Subcutaneous abdominal adipose tissue (tissue), 5 donors: ENCODE results near the gene TTC38.
A peak's percentile ranks its signal among the peaks of the same experiment; 100 is the strongest.

ENCODE experiments used
- H3K27ac ChIP-seq: one replicate; pipeline ENCODE4 v1.7.0; 2013; ENCODE audit warnings: low read depth, mild to moderate bottlenecking, inconsistent platforms, low read length, moderate library complexity
- H3K27me3 ChIP-seq, 5 donors: one replicate each; pipeline ENCODE4 v1.7.0; 2013; ENCODE audit warnings: low read length in 5 of 5, inconsistent platforms in 1 of 5; ENCODE audit not compliant: control insufficient read depth in 5 of 5, insufficient read depth in 4 of 5
- H3K36me3 ChIP-seq, 5 donors: one replicate each; pipeline ENCODE4 v1.7.0; 2013; ENCODE audit warnings: low read length in 5 of 5; ENCODE audit not compliant: control insufficient read depth in 5 of 5, insufficient read depth in 5 of 5
- H3K4me1 ChIP-seq, 5 donors: one replicate each; pipeline ENCODE4 v1.7.0; 2013; ENCODE audit warnings: low read length in 5 of 5, mild to moderate bottlenecking in 3 of 5, moderate library complexity in 1 of 5; ENCODE audit not compliant: control insufficient read depth in 5 of 5, insufficient read depth in 5 of 5
- H3K4me3 ChIP-seq, 5 donors: one replicate each; pipeline ENCODE4 v1.7.0; 2013; ENCODE audit warnings: low read length in 5 of 5, low read depth in 1 of 5
- H3K9ac ChIP-seq, 5 donors: one replicate each; pipeline ENCODE4 v1.7.0; 2013; ENCODE audit warnings: low read length in 5 of 5, mild to moderate bottlenecking in 4 of 5, moderate library complexity in 3 of 5
- H3K9me3 ChIP-seq, 5 donors: one replicate each; pipeline ENCODE4 v1.7.0; 2013; ENCODE audit warnings: low read length in 5 of 5; ENCODE audit not compliant: control insufficient read depth in 5 of 5
- donor health status: healthy.
- donor health status: healthy.
- donor health status: healthy.
- donor health status: healthy.
- donor health status: healthy.

The TTC38 gene

DNA sequence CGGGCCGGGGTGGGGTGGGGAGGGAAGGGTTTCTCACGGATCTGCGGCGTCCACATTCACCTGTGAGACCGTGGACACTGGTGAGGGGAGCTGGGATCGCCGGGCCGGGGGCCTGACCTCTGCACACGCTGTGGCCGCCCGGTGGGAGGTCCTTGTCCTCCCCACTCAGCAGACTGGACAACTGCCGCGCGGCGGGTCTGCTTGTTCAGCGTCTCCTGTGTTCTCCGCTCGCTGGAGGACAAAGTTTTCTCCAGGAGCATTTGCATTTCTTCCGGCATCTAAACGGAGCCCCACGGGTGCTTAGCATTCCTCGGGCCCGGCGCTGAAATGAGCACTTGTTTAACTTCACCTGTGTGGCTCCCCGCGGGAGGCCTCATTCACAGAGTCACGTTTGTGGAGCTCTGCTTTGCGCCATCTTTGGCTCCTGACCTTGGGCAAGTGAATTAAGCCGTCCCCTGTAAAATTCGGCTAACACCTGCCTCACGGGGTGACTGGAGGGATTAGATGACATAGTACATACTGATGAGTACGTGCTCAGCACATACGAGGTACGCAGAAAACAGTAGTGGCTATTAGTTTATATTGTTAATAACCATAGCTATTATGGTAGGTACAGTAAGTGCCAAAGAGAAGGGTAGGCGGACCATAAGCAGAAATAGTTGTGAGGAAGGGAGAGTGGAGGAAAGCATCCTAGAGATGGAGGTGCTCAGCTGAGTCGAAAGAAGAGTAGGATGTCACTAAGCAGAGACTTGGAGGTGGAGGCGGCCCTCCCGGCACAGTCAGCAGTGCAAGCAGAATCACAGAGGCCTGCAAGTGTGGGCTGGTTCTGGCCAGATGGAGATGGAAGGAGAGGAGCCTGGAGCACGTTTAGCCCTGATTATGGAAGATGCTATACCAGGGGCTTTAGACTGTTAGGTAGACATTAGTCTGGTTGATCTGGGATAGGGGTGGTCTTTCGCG lies 68.6 kb downstream of the TTC38 start:
- H3K9ac ChIP-seq, result peak overlapping the region; percentile 68 to 98 (median 88)
- H3K4me1 ChIP-seq, result peaks cover 7 to 20% (median 17%) of the 10 kb centered on the region in 5 donors
- peak overlapping the region; percentile 87 to 100 (median 97) for H3K4me3 ChIP-seq
- no peaks in the 10 kb centered on the region for H3K9me3 ChIP-seq
- peak overlapping the region; percentile 89 for H3K27ac ChIP-seq
- peaks cover 9 to 36% (median 32%) of the 10 kb centered on the region in 5 donors for H3K36me3 ChIP-seq
- H3K27me3 ChIP-seq, result no peaks in the 10 kb centered on the region

DNA sequence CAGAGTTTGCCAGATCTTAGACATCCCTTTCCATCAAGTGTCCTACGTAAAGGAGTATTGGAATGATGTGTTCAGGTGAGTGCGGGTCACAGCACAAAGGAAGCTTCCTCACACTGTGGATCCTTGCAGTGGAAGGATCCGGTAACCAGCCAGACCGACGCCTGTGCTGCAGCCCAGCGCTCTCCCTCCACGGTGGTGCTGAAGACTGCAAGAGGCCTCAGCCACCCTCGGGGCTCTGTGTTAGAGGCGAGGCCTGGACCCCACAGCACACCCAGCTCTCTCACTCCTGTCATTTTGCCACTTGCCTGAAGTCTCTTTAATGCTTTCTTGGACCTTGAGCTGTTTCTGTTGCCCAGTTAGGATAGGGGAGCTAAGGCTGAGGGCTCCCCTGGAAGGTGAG lies 70.1 kb downstream of the TTC38 start:
- Histone ChIP-seq H3K36me3 (peaks cover 12 to 50% (median 44%) of the 10 kb centered on the region in 5 donors), H3K27me3 (no peaks in the 10 kb centered on the region), H3K9me3 (no peaks in the 10 kb centered on the region), H3K27ac (no peak overlapping the region), H3K4me3 (no peak overlapping the region), H3K4me1 (peaks cover 7 to 20% (median 17%) of the 10 kb centered on the region in 5 donors), H3K9ac (peak overlapping the region in 1 of 5 donors; percentile 98)

- H3K36me3 ChIP-seq, result peaks cover 12 to 56% (median 49%) of the 10 kb centered on the region in 5 donors
- no peak overlapping the region for H3K27ac ChIP-seq
- no peaks in the 10 kb centered on the region for H3K27me3 ChIP-seq
- H3K9me3 ChIP-seq, result no peaks in the 10 kb centered on the region
- H3K4me3 ChIP-seq, result no peak overlapping the region
- no peak overlapping the region for H3K9ac ChIP-seq
- H3K4me1 ChIP-seq, result peaks cover 7 to 20% (median 17%) of the 10 kb centered on the region in 5 donors
Observed at GRCh38 chr22:46338636-46339035, 70.8 kb downstream of the TTC38 start.

DNA sequence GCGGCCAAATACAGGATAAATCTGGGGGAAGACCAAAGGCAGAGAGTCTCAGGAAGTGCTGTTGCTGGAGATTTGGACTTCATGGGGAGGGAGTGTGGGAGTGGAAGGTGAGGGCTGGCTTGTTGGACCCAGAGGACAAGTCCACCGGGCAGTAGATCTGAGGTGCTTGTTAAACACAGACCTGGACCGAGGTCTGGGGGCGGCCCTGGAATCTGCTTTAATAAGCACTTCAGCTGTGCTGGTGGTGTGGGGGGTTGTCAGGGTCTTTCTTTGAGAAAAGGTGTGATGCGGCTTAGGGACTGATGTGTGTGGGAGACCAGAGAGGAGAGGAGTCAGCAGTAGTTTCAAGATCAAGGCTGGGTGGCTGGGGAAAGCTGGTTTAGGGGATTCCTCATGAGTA lies 72.1 kb downstream of the TTC38 start:
- Histone ChIP-seq H3K36me3 (peaks cover 12 to 69% (median 61%) of the 10 kb centered on the region in 5 donors), H3K4me3 (no peak overlapping the region)

DNA sequence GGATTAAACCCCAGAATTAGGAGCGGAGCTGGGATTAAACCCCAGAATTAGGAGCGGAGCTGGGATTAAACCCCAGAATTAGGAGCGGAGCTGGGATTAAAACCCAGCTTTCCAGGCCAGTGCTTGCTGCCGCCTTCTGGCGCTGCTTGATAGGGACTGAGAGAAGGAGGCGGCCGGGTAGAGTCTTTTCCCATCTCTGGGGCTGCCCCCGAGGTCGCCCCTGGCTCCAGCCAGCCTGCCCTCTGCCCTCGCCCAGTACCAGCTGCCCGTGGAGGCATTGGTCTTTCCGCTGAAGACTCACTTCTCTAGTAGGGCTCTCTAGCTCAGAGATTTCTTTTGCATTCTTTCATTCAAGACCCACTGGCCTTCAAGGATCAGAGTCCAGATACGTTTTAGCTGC lies 72.9 kb downstream of the TTC38 start:
- Histone ChIP-seq H3K9me3 (no peaks in the 10 kb centered on the region), H3K27ac (no peak overlapping the region), H3K4me3 (no peak overlapping the region), H3K9ac (no peak overlapping the region), H3K36me3 (peaks cover 12 to 77% (median 67%) of the 10 kb centered on the region in 5 donors), H3K4me1 (peaks cover 7 to 19% (median 12%) of the 10 kb centered on the region in 5 donors), H3K27me3 (no peaks in the 10 kb centered on the region)

More for the DNA sequence above, 72.1 kb downstream of the TTC38 start:
- Histone ChIP-seq H3K27me3 (no peaks in the 10 kb centered on the region), H3K4me1 (peaks cover 7 to 20% (median 14%) of the 10 kb centered on the region in 5 donors), H3K27ac (no peak overlapping the region), H3K9ac (no peak overlapping the region), H3K9me3 (no peaks in the 10 kb centered on the region)
